K562 (cell line): Measurements from ENCODE around the gene NMNAT3. TPM values are rescaled to one million over a fixed set of nuclear protein-coding genes. Genes with fewer than 3 reads are reported as not detected.

Experiments used
- ATAC-seq: fragments of 200-7000 bp; cut with Tn5 transposase; 3 replicates; pipeline ENCODE4 v1.9.1; 2020; ENCODE audit warnings: moderate library complexity
- BruUV-seq: library from RNA; stranded (reverse); fragments of 400-500 nt; replicated peaks from 2 replicates; lab custom pipeline; 2021; lab: Mats Ljungman, UMichigan
- CTCF ChIA-PET: fragments of 300-600 bp; formaldehyde crosslinking; extraction: SDS; loops from one replicate; lab custom pipeline; 2021; ENCODE audit warnings: low intra/inter-chr PET ratio; lab: Yijun Ruan, JAX
- POLR2A ChIA-PET: fragments of 300-600, 350-650 bp; sonication (Branson Sonifier 250); formaldehyde crosslinking; extraction: SDS; loops from one replicate; lab custom pipeline; 2021; ENCODE audit warnings: antibody characterized with exemption, inconsistent platforms; lab: Yijun Ruan, JAX
- DNase-seq, 4 experiments: peaks; one replicate each; pipeline versions ENCODE4 v3.0.0 to v3.0.0-alpha.2; 2011 to 2018; ENCODE audit warnings: low spot score in 3 of 4, mixed read lengths in 3 of 4; ENCODE audit errors: extremely low read depth in 1 of 4
- FAIRE-seq: peaks from 2 replicates; lab custom pipeline; 2011; peaks lifted over from hg19 to GRCh38; lab: Jason Lieb, UNC
- H2AFZ ChIP-seq: 2 replicates; pipeline ENCODE4 v1.6.0; 2011; ENCODE audit warnings: low read depth, low read length, control low read depth, inconsistent platforms
- H3K27ac ChIP-seq: fragments of 200-600 bp; 3 replicates; pipeline ENCODE4 v1.8.0; 2011; ENCODE audit warnings: low read depth, mild to moderate bottlenecking, control low read depth, inconsistent platforms, low read length, moderate library complexity, mixed read lengths; ENCODE audit errors: extremely low read depth
- H3K27me3 ChIP-seq, 2 experiments: fragments of 300-600 bp in 1 of 2; 2 replicates in 1 of 2; 3 replicates in 1 of 2; pipeline versions ENCODE4 v1.6.0 to v1.8.0; 2011; ENCODE audit warnings: inconsistent platforms in 2 of 2, low read length in 2 of 2, mild to moderate bottlenecking in 1 of 2, mixed read lengths in 1 of 2, moderate library complexity in 1 of 2; ENCODE audit not compliant: control insufficient read depth in 2 of 2, insufficient read depth in 2 of 2
- H3K36me3 ChIP-seq: fragments of 300-600 bp; 3 replicates; pipeline ENCODE4 v1.8.0; 2011; ENCODE audit warnings: mild to moderate bottlenecking, low read length, inconsistent platforms; ENCODE audit not compliant: control insufficient read depth, insufficient read depth
- H3K4me1 ChIP-seq, 2 experiments: fragments of 200-600 bp in 1 of 2; replicated peaks in 1 of 2; 2 replicates in 1 of 2; 3 replicates in 1 of 2; pipeline versions ENCODE4 v1.5.1 to v1.8.0; 2011; ENCODE audit warnings: inconsistent platforms in 2 of 2, low read length in 2 of 2, mild to moderate bottlenecking in 1 of 2, mixed read lengths in 1 of 2, moderate library complexity in 1 of 2; ENCODE audit not compliant: control insufficient read depth in 2 of 2, insufficient read depth in 2 of 2
- H3K4me2 ChIP-seq: 2 replicates; pipeline ENCODE4 v1.6.1; 2011; ENCODE audit warnings: low read length, control low read depth, inconsistent platforms, mixed read lengths; ENCODE audit not compliant: insufficient read depth
- H3K4me3 ChIP-seq: fragments of 200-600 bp; sonication (generic), shearing (Covaris generic); 2 replicates; pipeline ENCODE4 v1.5.1; 2016; ENCODE audit warnings: control low read depth, inconsistent platforms
- H3K79me2 ChIP-seq: fragments of 200-600 bp; 3 replicates; pipeline ENCODE4 v1.8.0; 2011; ENCODE audit warnings: low read length, inconsistent platforms; ENCODE audit not compliant: control insufficient read depth, insufficient read depth
- H3K9ac ChIP-seq, 2 experiments: 2 replicates each; pipeline versions ENCODE4 v1.6.0 to v1.6.1; 2011; ENCODE audit warnings: low read depth in 2 of 2, low read length in 2 of 2, control low read depth in 1 of 2, inconsistent platforms in 1 of 2, mild to moderate bottlenecking in 1 of 2, mixed read lengths in 1 of 2; ENCODE audit not compliant: insufficient read depth in 1 of 2
- H3K9me1 ChIP-seq: one replicate; pipeline ENCODE4 v1.6.0; 2011; ENCODE audit warnings: inconsistent platforms, mild to moderate bottlenecking, low read length, moderate library complexity; ENCODE audit not compliant: control insufficient read depth, insufficient read depth
- H3K9me3 ChIP-seq: replicated peaks from 2 replicates; pipeline ENCODE4 v1.5.1; 2011; ENCODE audit warnings: low read depth, low read length, inconsistent platforms; ENCODE audit not compliant: control insufficient read depth, insufficient read depth
- H4K20me1 ChIP-seq: replicated peaks from 2 replicates; pipeline ENCODE4 v1.6.1; 2011; ENCODE audit warnings: low read length, inconsistent platforms, mixed read lengths; ENCODE audit not compliant: control insufficient read depth, insufficient read depth
- CGGBP1 ChIP-seq: fragments of 250-450 bp; sonication (Bioruptor Pico); IDR thresholded peaks from 2 replicates; pipeline ENCODE4 v1.9.0; 2021; ENCODE audit warnings: mild to moderate bottlenecking
- FOXK1 ChIP-seq: sonication (generic); formaldehyde crosslinking; IDR thresholded peaks from 2 replicates; pipeline ENCODE4 v1.8.0; 2022; ENCODE audit warnings: missing genetic modification reagents, mild to moderate bottlenecking, borderline replicate concordance
- MTA1 ChIP-seq: fragments of 450-650 bp; IDR thresholded peaks from 2 replicates; pipeline ENCODE4 v1.6.1; 2017; ENCODE audit warnings: borderline replicate concordance
- RBBP5 ChIP-seq: fragments of 200-600 bp; sonication (generic); IDR thresholded peaks from 2 replicates; pipeline ENCODE4 v1.6.1; 2012; ENCODE audit warnings: borderline replicate concordance, mild to moderate bottlenecking, low read length, control low read depth, inconsistent platforms; ENCODE audit not compliant: insufficient read depth, poor library complexity, severe bottlenecking
- SAP30 ChIP-seq: fragments of 200-600 bp; sonication (generic); IDR thresholded peaks from 2 replicates; pipeline ENCODE4 v1.6.1; 2012; ENCODE audit warnings: borderline replicate concordance, low read depth, mild to moderate bottlenecking, moderate library complexity, low read length, control low read depth, inconsistent platforms; ENCODE audit not compliant: insufficient read depth, poor library complexity, severe bottlenecking
- SUPT5H ChIP-seq: fragments of 450-650 bp; IDR thresholded peaks from 2 replicates; pipeline ENCODE4 v1.6.1; 2016
- ZFP36 ChIP-seq: fragments of 150-350 bp; IDR thresholded peaks from 2 replicates; pipeline ENCODE4 v1.6.1; 2018; ENCODE audit warnings: low read length, low read depth; ENCODE audit not compliant: partially characterized antibody
- ZNF140 ChIP-seq: fragments of 250-450 bp; sonication (Bioruptor Pico); IDR thresholded peaks from 2 replicates; pipeline ENCODE4 v1.8.0; 2021; ENCODE audit warnings: moderate library complexity, mild to moderate bottlenecking, inconsistent platforms
- WGBS: fragments of 100-300 bp; shearing (Covaris generic); methylation state at CpG from one replicate; pipeline ENCODE4 v1.1.6; 2016; ENCODE audit warnings: low coverage, mixed read lengths; ENCODE audit not compliant: insufficient coverage; ENCODE audit errors: missing lambda C conversion rate; 5-methylcytosine and 5-hydroxymethylcytosine counted together
- in situ Hi-C: fragments of 300-500 bp; cut with MboI; formaldehyde crosslinking; loops from 4 replicates; pipeline ENCODE4 v1.15.0; 2018; ENCODE audit warnings: inconsistent platforms, mixed read lengths
- intact Hi-C: fragments of 100-400 bp; cut with micrococcal nuclease; formaldehyde crosslinking; loops from 2 replicates; pipeline ENCODE4 v1.14.2; 2022
- polyA plus RNA-seq, 8 experiments: library from polyadenylated mRNA; depleted of rRNA in 4 of 8; stranded (reverse) in 5 of 8; unstranded in 3 of 8; fragments of >200 nt; fragmentation: Nextera tagmentation in 2 of 8; fragmentation: Illumina TruSeq in 1 of 8; extraction: Ambion mirVana in 2 of 8; extraction: Trizol in 1 of 8; gene quantifications; 2 replicates each; pipeline versions ENCODE4 v1.2.1 to v1.2.3, GENCODE V29; 2011 to 2014; ENCODE audit warnings: inconsistent platforms in 1 of 8, missing spikeins in 1 of 8
- total RNA-seq, 7 experiments: library from RNA; depleted of rRNA in 6 of 7; stranded (reverse); fragments of >200 nt in 6 of 7; fragmentation: Illumina TruSeq in 2 of 7; extraction: Trizol in 2 of 7; gene quantifications; 2 replicates each; pipeline versions ENCODE4 v1.2.1 to v1.2.3, GENCODE V29; 2011 to 2021; ENCODE audit warnings: low replicate concordance in 1 of 7

The NMNAT3 gene
- total and polyA plus RNA-seq, 9 of the 15 experiments (the other 6 are each of a cell fraction or from before 2014, with no cell fraction given) = 2.3 to 12.5 (median 6.6) TPM

DNA sequence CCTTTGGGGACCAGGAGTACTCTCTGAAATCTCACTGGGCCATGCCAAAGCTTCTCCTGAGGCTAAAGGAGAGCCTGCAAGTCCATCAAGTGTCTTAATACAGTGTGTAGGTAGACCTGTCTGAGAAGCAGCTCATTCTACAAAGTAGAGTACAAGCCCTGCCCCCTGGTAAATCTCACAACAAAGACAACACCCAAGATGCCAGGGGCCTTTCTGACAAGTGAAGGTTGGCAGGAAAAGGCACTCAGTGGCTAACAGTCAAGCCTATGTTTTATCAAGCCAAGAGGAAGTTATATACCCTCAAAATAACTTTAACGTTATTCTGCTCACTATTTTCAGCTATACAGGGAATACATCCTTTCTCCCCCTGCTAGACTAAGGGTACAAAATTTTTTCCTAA, 58.3 kb downstream of the NMNAT3 start:
- no TSS peak for BruUV-seq
- FAIRE-seq = no peak
- TF ChIP-seq RBBP5 (no peak), CGGBP1 (no peak), SUPT5H (no peak), SAP30 (no peak), FOXK1 (no peak), ZNF140 (CRISPR knock-in tag) (no peak), ZFP36 (no peak), MTA1 (no peak)
- TF ChIP-seq, all 486 proteins: peak for 0
- H3K79me2 ChIP-seq = no peaks in the 10 kb centered on the region
- H3K4me2 ChIP-seq = no peak overlapping the region
- no peaks in the 10 kb centered on the region for H3K36me3 ChIP-seq
- in situ Hi-C loops (no loop called here), intact Hi-C loops (no loop called here)
- H3K4me3 ChIP-seq = no peak overlapping the region
- no peak overlapping the region for H3K9ac ChIP-seq
- H3K9me1 ChIP-seq = no peaks in the 10 kb centered on the region
- 0% methylated on average over 1 of the region's 1 CpG for WGBS
- POLR2A ChIA-PET = no interaction called here
- DNase-seq = no peak
- H2AFZ ChIP-seq = no peak overlapping the region
- no peaks in the 10 kb centered on the region for H3K27me3 ChIP-seq
- no peak overlapping the region for H3K27ac ChIP-seq
- no peaks in the 10 kb centered on the region for H3K4me1 ChIP-seq
- ATAC-seq = no peak
- CTCF ChIA-PET = no interaction called here
- H3K9me3 ChIP-seq = no peaks in the 10 kb centered on the region
- H4K20me1 ChIP-seq = no peaks in the 10 kb centered on the region
